Hepatocyte (in vitro differentiated cells): Measurements from ENCODE around the gene RASSF3. TPM values are rescaled to one million over a fixed set of nuclear protein-coding genes. Genes with fewer than 3 reads are reported as not detected.

ENCODE experiments used
- DNase-seq: peaks from one replicate; pipeline ENCODE4 v3.0.0-alpha.2; 2016; ENCODE audit warnings: low spot score
- H2AFZ ChIP-seq: fragments of 200-600 bp; sonication (generic); 2 replicates; pipeline ENCODE4 v1.6.0; 2016; ENCODE audit warnings: antibody characterized with exemption, mild to moderate bottlenecking
- H3K27ac ChIP-seq: fragments of 200-600 bp; sonication (generic); 2 replicates; pipeline ENCODE4 v1.5.1; 2016; ENCODE audit warnings: mild to moderate bottlenecking
- H3K27me3 ChIP-seq: fragments of 200-600 bp; sonication (generic); 2 replicates; pipeline ENCODE4 v1.6.1; 2016
- H3K36me3 ChIP-seq: fragments of 200-600 bp; sonication (generic); replicated peaks from 2 replicates; pipeline ENCODE4 v1.5.1; 2016; ENCODE audit warnings: low read depth; ENCODE audit not compliant: insufficient read depth
- H3K4me1 ChIP-seq: fragments of 200-600 bp; sonication (generic); 2 replicates; pipeline ENCODE4 v1.5.1; 2016; ENCODE audit warnings: mild to moderate bottlenecking, moderate library complexity; ENCODE audit not compliant: insufficient read depth
- H3K4me2 ChIP-seq: fragments of 200-600 bp; sonication (generic); 2 replicates; pipeline ENCODE4 v1.6.0; 2016
- H3K4me3 ChIP-seq: fragments of 200-600 bp; sonication (generic); 2 replicates; pipeline ENCODE4 v1.5.1; 2016; ENCODE audit warnings: mild to moderate bottlenecking
- H3K79me2 ChIP-seq: fragments of 200-600 bp; sonication (generic); 2 replicates; pipeline ENCODE4 v1.6.0; 2017; ENCODE audit warnings: mild to moderate bottlenecking
- H3K9me2 ChIP-seq: fragments of 200-600 bp; sonication (generic); replicated peaks from 2 replicates; pipeline ENCODE4 v1.6.0; 2017; ENCODE audit warnings: mild to moderate bottlenecking; ENCODE audit not compliant: insufficient read depth
- H3K9me3 ChIP-seq: fragments of 200-600 bp; sonication (generic); 2 replicates; pipeline ENCODE4 v1.5.1; 2016; ENCODE audit warnings: low read depth, mild to moderate bottlenecking
- H4K20me1 ChIP-seq: fragments of 200-600 bp; sonication (generic); 2 replicates; pipeline ENCODE4 v1.6.0; 2016; ENCODE audit warnings: mild to moderate bottlenecking; ENCODE audit not compliant: insufficient read depth, poor library complexity, severe bottlenecking
- CTCF ChIP-seq: fragments of 200-600 bp; sonication (generic); IDR thresholded peaks from 2 replicates; pipeline ENCODE4 v1.5.1; 2016; ENCODE audit warnings: antibody characterized with exemption, mild to moderate bottlenecking; ENCODE audit not compliant: poor library complexity
- EZH2 ChIP-seq: fragments of 200-600 bp; sonication (generic); IDR thresholded peaks from 2 replicates; pipeline ENCODE4 v1.6.1; 2016; ENCODE audit warnings: antibody characterized with exemption, mild to moderate bottlenecking, borderline replicate concordance
- EZH2phosphoT487 ChIP-seq: fragments of 200-600 bp; sonication (generic); IDR thresholded peaks from one replicate; pipeline ENCODE4 v1.6.1; 2018; ENCODE audit warnings: antibody characterized with exemption, mild to moderate bottlenecking, low read depth, moderate library complexity; ENCODE audit not compliant: unreplicated experiment, severe bottlenecking
- WGBS: methylation state at CpG from one replicate; pipeline ENCODE4 v1.1.6; 2016; ENCODE audit warnings: low lambda C conversion rate; ENCODE audit errors: missing lambda C conversion rate; 5-methylcytosine and 5-hydroxymethylcytosine counted together
- microRNA counts: library from miRNA; unstranded; fragments of <30 nt; microRNA quantifications from one replicate; lab custom pipeline; 2017
- microRNA-seq: library from miRNA; unstranded; fragments of <30 nt; microRNA quantifications from one replicate; pipeline ENCODE4, GENCODE V29; 2017
- polyA plus RNA-seq: library from polyadenylated mRNA; unstranded; fragments of >200 nt; fragmentation: Nextera tagmentation; extraction: Ambion mirVana; gene quantifications from 2 replicates; pipeline ENCODE4 v1.2.1, GENCODE V29; 2016
- small RNA-seq: library from RNA; depleted of rRNA; stranded (forward); fragments of <200 nt; gene quantifications from one replicate; pipeline ENCODE3, GENCODE V24; 2014
- total RNA-seq: library from RNA; depleted of rRNA; stranded (reverse); fragments of >200 nt; gene quantifications from 2 replicates; pipeline ENCODE4 v1.2.3, GENCODE V29; 2014

Gene RASSF3
- total and polyA plus RNA-seq, 2 experiments from 2014 or later, result 7.8 to 22.3 TPM

GRCh38 chr12:64745980-64746379 lies 135.7 kb downstream of the RASSF3 start:
- TF ChIP-seq CTCF (no peak), EZH2 (no peak), EZH2phosphoT487 (no peak)
- no peaks in the 10 kb centered on the region for H3K79me2 ChIP-seq
- peaks cover 6% of the 10 kb centered on the region for H3K4me1 ChIP-seq
- H3K4me3 ChIP-seq, result no peak overlapping the region
- no peak overlapping the region for H3K4me2 ChIP-seq
- no peaks in the 10 kb centered on the region for H3K27me3 ChIP-seq
- WGBS, result 96% methylated on average over 2 of the region's 2 CpGs
- no peaks in the 10 kb centered on the region for H4K20me1 ChIP-seq
- peak overlapping the region; percentile 68 for H3K27ac ChIP-seq
- no peak overlapping the region for H2AFZ ChIP-seq
- no peaks in the 10 kb centered on the region for H3K9me3 ChIP-seq
- DNase-seq, result no peak
- no peaks in the 10 kb centered on the region for H3K9me2 ChIP-seq
- peaks cover 5% of the 10 kb centered on the region for H3K36me3 ChIP-seq

GRCh38 chr12:64746663-64747062 lies 136.4 kb downstream of the RASSF3 start:
- no peak for DNase-seq
- H3K9me3 ChIP-seq, result no peaks in the 10 kb centered on the region
- no peaks in the 10 kb centered on the region for H3K9me2 ChIP-seq
- H3K36me3 ChIP-seq, result peaks cover 5% of the 10 kb centered on the region
- H4K20me1 ChIP-seq, result no peaks in the 10 kb centered on the region
- H3K79me2 ChIP-seq, result no peaks in the 10 kb centered on the region
- H2AFZ ChIP-seq, result no peak overlapping the region
- no peak for TF ChIP-seq EZH2
- no peak for TF ChIP-seq CTCF
- no peak for TF ChIP-seq EZH2phosphoT487
- no peaks in the 10 kb centered on the region for H3K27me3 ChIP-seq
- no peak overlapping the region for H3K27ac ChIP-seq
- H3K4me1 ChIP-seq, result peaks cover 6% of the 10 kb centered on the region
- no peak overlapping the region for H3K4me3 ChIP-seq
- 97% methylated on average over 2 of the region's 2 CpGs for WGBS
- no peak overlapping the region for H3K4me2 ChIP-seq

MicroRNAs within 50 kb of the gene (microRNA counts, 767-probe panel; counts per million panel counts)
- microRNA hsa-miR-548c-3p (lab: Ali Mortazavi, UCI) (not detected), microRNA hsa-miR-548c-5p (lab: Ali Mortazavi, UCI) (not detected), microRNA hsa-miR-548z (lab: Ali Mortazavi, UCI) (not detected)

Small RNAs within 50 kb of the gene (microRNA-seq; reads per million reads assigned to microRNA genes)
- gene MIR548C (not detected), gene MIR548Z (not detected)

Small RNAs within 50 kb of the gene (small RNA-seq; reads per million reads assigned to genes)
- gene MIR548C (not detected), gene MIR548Z (not detected), gene RF00137 (not detected)

Other genes with a start within 250 kb of the RASSF3 start
- gene C12orf56, start 219.7 kb upstream of the RASSF3 start, total RNA-seq, result 0.20 and 0.80 TPM in 2 replicates
- gene C12orf56, start 219.7 kb upstream of the RASSF3 start, polyA plus RNA-seq, result 0.56 and 1.4 TPM in 2 replicates
- 66.1 and 69.0 TPM in 2 replicates for gene XPOT, start 206.1 kb upstream of the RASSF3 start, total RNA-seq
- gene XPOT, start 206.1 kb upstream of the RASSF3 start, polyA plus RNA-seq, result 38.7 and 42.7 TPM in 2 replicates
- 24.0 and 26.1 TPM in 2 replicates for gene TBK1, start 158.4 kb upstream of the RASSF3 start, total RNA-seq
- 15.4 and 22.2 TPM in 2 replicates for gene TBK1, start 158.4 kb upstream of the RASSF3 start, polyA plus RNA-seq
- gene GNS, start 148.9 kb downstream of the RASSF3 start, total RNA-seq, result 193 and 199 TPM in 2 replicates
- 82.1 and 88.0 TPM in 2 replicates for gene GNS, start 148.9 kb downstream of the RASSF3 start, polyA plus RNA-seq
- 4.7 and 5.3 TPM in 2 replicates for gene TBC1D30, start 214.2 kb downstream of the RASSF3 start, total RNA-seq
- gene TBC1D30, start 214.2 kb downstream of the RASSF3 start, polyA plus RNA-seq, result 4.8 and 5.6 TPM in 2 replicates